K562 (cell line): Measurements from ENCODE around the gene MAZ. TPM values are rescaled to one million over a fixed set of nuclear protein-coding genes. Genes with fewer than 3 reads are reported as not detected.

ENCODE experiments used
- ADNP ChIP-seq: fragments of 200-800 bp; sonication (Bioruptor generic); IDR thresholded peaks from 2 replicates; pipeline ENCODE4 v1.6.1; 2016; ENCODE audit warnings: missing genetic modification characterization, missing compliant biosample characterization
- BRD9 ChIP-seq: fragments of 450-650 bp; IDR thresholded peaks from 2 replicates; pipeline ENCODE4 v1.6.1; 2018; ENCODE audit warnings: low read depth; ENCODE audit not compliant: partially characterized antibody
- BRF1 ChIP-seq: IDR thresholded peaks from 3 replicates; pipeline ENCODE4 v1.6.1; 2011; ENCODE audit warnings: borderline replicate concordance, mild to moderate bottlenecking; ENCODE audit not compliant: insufficient read length; ENCODE audit errors: extremely low read depth
- CAMTA2 ChIP-seq: fragments of 250-450 bp; sonication (Bioruptor Pico); conservative IDR thresholded peaks from 2 replicates; pipeline ENCODE4 v1.5.1; 2022
- CBX8 ChIP-seq: fragments of 200-600 bp; sonication (generic); IDR thresholded peaks from 2 replicates; pipeline ENCODE4 v1.6.1; 2012; ENCODE audit warnings: borderline replicate concordance, mixed run types, low read depth, mild to moderate bottlenecking, moderate library complexity, mixed read lengths, low read length, control low read depth, inconsistent platforms; ENCODE audit not compliant: poor library complexity, severe bottlenecking; ENCODE audit errors: extremely low read depth
- E2F3 ChIP-seq: fragments of 250-450 bp; sonication (Bioruptor Pico); IDR thresholded peaks from 2 replicates; pipeline ENCODE4 v1.4.0; 2020; ENCODE audit warnings: mild to moderate bottlenecking
- EP400 ChIP-seq: fragments of 450-650 bp; IDR thresholded peaks from 2 replicates; pipeline ENCODE4 v1.6.1; 2017; ENCODE audit warnings: antibody characterized with exemption, mild to moderate bottlenecking, moderate library complexity
- ETV1 ChIP-seq: fragments of 450-650 bp; conservative IDR thresholded peaks from 2 replicates; pipeline ENCODE4 v1.6.1; 2016; ENCODE audit warnings: missing genetic modification characterization, control low read depth, low read depth, missing compliant biosample characterization
- FIP1L1 ChIP-seq: fragments of 200-400 bp; formaldehyde crosslinking; IDR thresholded peaks from 2 replicates; pipeline ENCODE4 v1.6.1; 2018; ENCODE audit warnings: mild to moderate bottlenecking, low read depth, low read length; ENCODE audit not compliant: poor library complexity, severe bottlenecking
- FOXJ3 ChIP-seq: sonication (generic); formaldehyde crosslinking; IDR thresholded peaks from 2 replicates; pipeline ENCODE4 v1.4.0; 2020; ENCODE audit warnings: mild to moderate bottlenecking, missing genetic modification reagents
- HDAC2 ChIP-seq: fragments of 450-650 bp; IDR thresholded peaks from 2 replicates; pipeline ENCODE4 v1.6.1; 2016; ENCODE audit warnings: mild to moderate bottlenecking
- NR4A1 ChIP-seq, 2 experiments: fragments of 250-450 bp in 1 of 2; fragments of 450-650 bp in 1 of 2; sonication (Bioruptor Pico) in 1 of 2; IDR thresholded peaks; 2 replicates each; pipeline versions ENCODE4 v1.4.0 to v1.6.1; 2016 to 2020; ENCODE audit warnings: mild to moderate bottlenecking in 2 of 2, missing compliant biosample characterization in 1 of 2, missing genetic modification characterization in 1 of 2, moderate library complexity in 1 of 2
- POLR2AphosphoS5 ChIP-seq: IDR thresholded peaks from 2 replicates; pipeline ENCODE4 v1.6.1; 2011; ENCODE audit warnings: mild to moderate bottlenecking, low read depth, low read length, moderate library complexity; ENCODE audit not compliant: control insufficient read depth, insufficient read depth
- SMARCB1 ChIP-seq: IDR thresholded peaks from 2 replicates; pipeline ENCODE4 v1.6.1; 2011; ENCODE audit warnings: improper control_type of control experiment, low read depth; ENCODE audit not compliant: insufficient read length
- TCF7 ChIP-seq: sonication (generic); IDR thresholded peaks from 2 replicates; pipeline ENCODE4 v1.6.1; 2016; ENCODE audit warnings: antibody characterized with exemption, borderline replicate concordance
- TRIM28 ChIP-seq: fragments of 450-650 bp; IDR thresholded peaks from 2 replicates; pipeline ENCODE4 v1.6.1; 2017
- WHSC1 ChIP-seq: IDR thresholded peaks from one replicate; pipeline ENCODE4 v1.6.1; 2012; ENCODE audit warnings: low read length, control low read depth, inconsistent platforms
- ZFP30 ChIP-seq: fragments of 250-450 bp; sonication (Bioruptor Pico); IDR thresholded peaks from 2 replicates; pipeline ENCODE4 v1.8.0; 2022; ENCODE audit warnings: moderate library complexity, mild to moderate bottlenecking, inconsistent platforms, borderline replicate concordance
- ZNF212 ChIP-seq: fragments of 450-650 bp; formaldehyde crosslinking; IDR thresholded peaks from 2 replicates; pipeline ENCODE4 v1.4.0; 2020; ENCODE audit warnings: mild to moderate bottlenecking
- ZNF586 ChIP-seq: fragments of 450-650 bp; formaldehyde crosslinking; conservative IDR thresholded peaks from 2 replicates; pipeline ENCODE4 v1.4.0; 2020; ENCODE audit warnings: mild to moderate bottlenecking, moderate library complexity
- ZNF717 ChIP-seq: fragments of 250-450 bp; sonication (Bioruptor Pico); IDR thresholded peaks from 2 replicates; pipeline ENCODE4 v1.5.0; 2021
- polyA plus RNA-seq, 8 experiments: library from polyadenylated mRNA; depleted of rRNA in 4 of 8; stranded (reverse) in 5 of 8; unstranded in 3 of 8; fragments of >200 nt; fragmentation: Nextera tagmentation in 2 of 8; fragmentation: Illumina TruSeq in 1 of 8; extraction: Ambion mirVana in 2 of 8; extraction: Trizol in 1 of 8; gene quantifications; 2 replicates each; pipeline versions ENCODE4 v1.2.1 to v1.2.3, GENCODE V29; 2011 to 2014; ENCODE audit warnings: inconsistent platforms in 1 of 8, missing spikeins in 1 of 8
- total RNA-seq, 7 experiments: library from RNA; depleted of rRNA in 6 of 7; stranded (reverse); fragments of >200 nt in 6 of 7; fragmentation: Illumina TruSeq in 2 of 7; extraction: Trizol in 2 of 7; gene quantifications; 2 replicates each; pipeline versions ENCODE4 v1.2.1 to v1.2.3, GENCODE V29; 2011 to 2021; ENCODE audit warnings: low replicate concordance in 1 of 7
- TF ChIP-seq, protein P1 (sequence below): sonication (generic); formaldehyde crosslinking; IDR thresholded peaks from 2 replicates; pipeline ENCODE4 v1.8.1; 2023; ENCODE audit warnings: mild to moderate bottlenecking, missing genetic modification reagents
- TF ChIP-seq, protein P2 (sequence below): sonication (generic); formaldehyde crosslinking; IDR thresholded peaks from 2 replicates; pipeline ENCODE4 v1.8.0; 2022; ENCODE audit warnings: missing genetic modification reagents, mild to moderate bottlenecking, moderate library complexity, borderline replicate concordance
- TF ChIP-seq, protein P3 (sequence below): sonication (generic); formaldehyde crosslinking; IDR thresholded peaks from 2 replicates; pipeline ENCODE4 v1.8.1; 2023; ENCODE audit warnings: mild to moderate bottlenecking, missing genetic modification reagents, moderate library complexity
- TF ChIP-seq, protein P4 (sequence below): sonication (generic); formaldehyde crosslinking; IDR thresholded peaks from 2 replicates; pipeline ENCODE4 v1.8.0; 2022; ENCODE audit warnings: mild to moderate bottlenecking, missing genetic modification reagents

MAZ gene
- total and polyA plus RNA-seq, 9 of the 15 experiments (the other 6 are each of a cell fraction or from before 2014, with no cell fraction given): 45.4 to 532 (median 250) TPM

DNA sequence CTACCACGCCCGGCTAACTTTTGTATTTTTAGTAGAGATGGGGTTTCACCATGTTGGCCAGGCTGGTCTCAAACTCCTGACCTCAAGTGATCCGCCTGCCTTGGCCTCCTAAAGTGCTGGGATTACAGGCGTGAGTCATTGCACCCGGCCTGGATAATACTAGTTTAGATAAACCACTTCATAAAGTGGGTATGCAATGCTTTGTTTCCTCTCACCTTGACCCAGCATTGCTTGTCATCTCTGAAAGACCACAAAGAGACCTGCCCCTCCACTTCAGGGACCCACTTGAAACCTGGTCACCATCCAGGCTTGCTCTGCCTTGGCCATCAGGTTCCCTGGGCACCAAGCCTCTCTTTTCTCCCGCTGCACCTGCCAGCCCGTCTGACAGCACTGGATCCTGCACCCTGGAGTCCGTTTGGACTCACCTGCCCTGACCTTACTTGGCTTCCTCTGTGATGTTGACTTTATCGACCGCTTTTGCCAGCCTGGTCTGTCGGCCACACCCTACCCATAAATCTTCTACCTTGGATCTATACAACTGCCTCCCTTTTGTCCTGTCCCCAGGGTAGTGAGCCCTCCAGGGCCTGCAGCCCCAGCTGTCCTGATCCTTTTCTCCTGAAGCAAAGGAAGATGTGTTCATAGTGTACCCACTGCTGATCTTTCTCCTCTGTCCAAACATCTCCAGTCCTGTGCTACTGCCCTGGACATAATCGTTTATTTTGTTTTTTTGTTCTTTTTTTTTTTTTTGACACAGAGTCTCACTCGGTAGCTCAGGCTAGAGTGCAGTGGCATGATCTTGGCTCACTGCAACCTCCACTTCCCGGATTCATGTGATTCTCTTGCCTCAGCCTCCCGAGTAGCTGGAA lies 40.9 kb upstream of the MAZ start (continued):
- TF ChIP-seq E2F3 (no peak), POLR2AphosphoS5 (no peak), ADNP (tag) (no peak), EP400 (no peak), CAMTA2 (CRISPR knock-in tag) (no peak), NR4A1 (CRISPR knock-in tag; IDR thresholded peaks at IDR 0.05) (no peak), NR4A1 (tag; IDR thresholded peaks at IDR 0.05) (no peak), BRF1 (no peak), ZNF586 (CRISPR knock-in tag) (no peak), TCF7 (no peak), CBX8 (no peak), SMARCB1 (no peak), FOXJ3 (CRISPR knock-in tag) (no peak), WHSC1 (no peak), ZNF212 (CRISPR knock-in tag) (no peak), FIP1L1 (no peak), HDAC2 (no peak), TRIM28 (no peak), ZFP30 (CRISPR knock-in tag) (no peak), ZNF717 (CRISPR knock-in tag) (no peak), ETV1 (tag) (no peak), BRD9 (no peak)
- TF ChIP-seq, protein P1, sequence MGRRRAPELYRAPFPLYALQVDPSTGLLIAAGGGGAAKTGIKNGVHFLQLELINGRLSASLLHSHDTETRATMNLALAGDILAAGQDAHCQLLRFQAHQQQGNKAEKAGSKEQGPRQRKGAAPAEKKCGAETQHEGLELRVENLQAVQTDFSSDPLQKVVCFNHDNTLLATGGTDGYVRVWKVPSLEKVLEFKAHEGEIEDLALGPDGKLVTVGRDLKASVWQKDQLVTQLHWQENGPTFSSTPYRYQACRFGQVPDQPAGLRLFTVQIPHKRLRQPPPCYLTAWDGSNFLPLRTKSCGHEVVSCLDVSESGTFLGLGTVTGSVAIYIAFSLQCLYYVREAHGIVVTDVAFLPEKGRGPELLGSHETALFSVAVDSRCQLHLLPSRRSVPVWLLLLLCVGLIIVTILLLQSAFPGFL (CRISPR knock-in tag): no peak
- TF ChIP-seq, protein P2, sequence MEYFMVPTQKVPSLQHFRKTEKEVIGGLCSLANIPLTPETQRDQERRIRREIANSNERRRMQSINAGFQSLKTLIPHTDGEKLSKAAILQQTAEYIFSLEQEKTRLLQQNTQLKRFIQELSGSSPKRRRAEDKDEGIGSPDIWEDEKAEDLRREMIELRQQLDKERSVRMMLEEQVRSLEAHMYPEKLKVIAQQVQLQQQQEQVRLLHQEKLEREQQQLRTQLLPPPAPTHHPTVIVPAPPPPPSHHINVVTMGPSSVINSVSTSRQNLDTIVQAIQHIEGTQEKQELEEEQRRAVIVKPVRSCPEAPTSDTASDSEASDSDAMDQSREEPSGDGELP (CRISPR knock-in tag): no peak
- TF ChIP-seq, protein P3, sequence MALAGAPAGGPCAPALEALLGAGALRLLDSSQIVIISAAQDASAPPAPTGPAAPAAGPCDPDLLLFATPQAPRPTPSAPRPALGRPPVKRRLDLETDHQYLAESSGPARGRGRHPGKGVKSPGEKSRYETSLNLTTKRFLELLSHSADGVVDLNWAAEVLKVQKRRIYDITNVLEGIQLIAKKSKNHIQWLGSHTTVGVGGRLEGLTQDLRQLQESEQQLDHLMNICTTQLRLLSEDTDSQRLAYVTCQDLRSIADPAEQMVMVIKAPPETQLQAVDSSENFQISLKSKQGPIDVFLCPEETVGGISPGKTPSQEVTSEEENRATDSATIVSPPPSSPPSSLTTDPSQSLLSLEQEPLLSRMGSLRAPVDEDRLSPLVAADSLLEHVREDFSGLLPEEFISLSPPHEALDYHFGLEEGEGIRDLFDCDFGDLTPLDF: no peak
- TF ChIP-seq, protein P4, sequence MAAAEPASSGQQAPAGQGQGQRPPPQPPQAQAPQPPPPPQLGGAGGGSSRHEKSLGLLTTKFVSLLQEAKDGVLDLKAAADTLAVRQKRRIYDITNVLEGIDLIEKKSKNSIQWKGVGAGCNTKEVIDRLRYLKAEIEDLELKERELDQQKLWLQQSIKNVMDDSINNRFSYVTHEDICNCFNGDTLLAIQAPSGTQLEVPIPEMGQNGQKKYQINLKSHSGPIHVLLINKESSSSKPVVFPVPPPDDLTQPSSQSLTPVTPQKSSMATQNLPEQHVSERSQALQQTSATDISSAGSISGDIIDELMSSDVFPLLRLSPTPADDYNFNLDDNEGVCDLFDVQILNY: no peak
